SK-N-SH (cell line): ENCODE data around the gene TULP4. TPM values are rescaled to one million over a fixed set of nuclear protein-coding genes. Genes with fewer than 3 reads are reported as not detected.

Source experiments
- CTCF ChIA-PET: fragments of 300-600, 350-600 bp; formaldehyde crosslinking; extraction: SDS; loops from one replicate; lab custom pipeline; 2021; lab: Yijun Ruan, JAX
- POLR2A ChIA-PET: fragments of 350-600 bp; sonication (Branson Sonifier 250); formaldehyde crosslinking; extraction: SDS; loops from one replicate; lab custom pipeline; 2020; ENCODE audit warnings: antibody characterized with exemption, inconsistent platforms; lab: Yijun Ruan, JAX
- DNase-seq: peaks from one replicate; pipeline ENCODE4 v3.0.0; 2012
- H2AFZ ChIP-seq: fragments of 200-600 bp; sonication (generic); 2 replicates; pipeline ENCODE4 v1.8.1; 2016; ENCODE audit warnings: antibody characterized with exemption, mild to moderate bottlenecking, low read depth
- H3F3A ChIP-seq: fragments of 200-600 bp; sonication (generic); replicated peaks from 2 replicates; pipeline ENCODE3; 2016; ENCODE audit warnings: antibody characterized with exemption, mild to moderate bottlenecking; ENCODE audit not compliant: insufficient read depth
- H3K27ac ChIP-seq, 2 experiments: fragments of 200-500 bp in 1 of 2; fragments of 200-600 bp in 1 of 2; sonication (Bioruptor generic) in 1 of 2; sonication (generic), shearing (Covaris generic) in 1 of 2; 2 replicates each; pipeline versions ENCODE4 v1.5.1 to v1.6.1; 2014 to 2016; ENCODE audit warnings: low read depth in 2 of 2, inconsistent platforms in 1 of 2, low read length in 1 of 2, mild to moderate bottlenecking in 1 of 2, mixed read lengths in 1 of 2
- H3K27me3 ChIP-seq: fragments of 200-600 bp; sonication (generic), shearing (Covaris generic); 2 replicates; pipeline ENCODE4 v1.6.1; 2016; ENCODE audit warnings: mixed run types; ENCODE audit not compliant: insufficient read depth
- H3K36me3 ChIP-seq, 2 experiments: fragments of 200-500 bp in 1 of 2; fragments of 200-600 bp in 1 of 2; sonication (Bioruptor generic) in 1 of 2; sonication (generic) in 1 of 2; replicated peaks in 1 of 2; 2 replicates each; pipeline versions ENCODE3 to v1.5.1; 2014 to 2016; ENCODE audit warnings: low read length in 1 of 2, mild to moderate bottlenecking in 1 of 2; ENCODE audit not compliant: insufficient read depth in 2 of 2, control insufficient read depth in 1 of 2
- H3K4me1 ChIP-seq, 2 experiments: fragments of 200-500 bp in 1 of 2; fragments of 200-600 bp in 1 of 2; sonication (Bioruptor generic) in 1 of 2; sonication (generic), shearing (Covaris generic) in 1 of 2; 2 replicates each; pipeline versions ENCODE4 v1.5.1 to v1.6.1; 2014 to 2016; ENCODE audit warnings: low read depth in 1 of 2, low read length in 1 of 2, mixed run types in 1 of 2; ENCODE audit not compliant: insufficient read depth in 2 of 2, control insufficient read depth in 1 of 2
- H3K4me2 ChIP-seq: fragments of 200-600 bp; sonication (generic), shearing (Covaris generic); 2 replicates; pipeline ENCODE4 v1.6.1; 2017; ENCODE audit warnings: mixed run types
- H3K4me3 ChIP-seq, 2 experiments: fragments of 200-500 bp in 1 of 2; fragments of 200-600 bp in 1 of 2; sonication (Bioruptor generic) in 1 of 2; sonication (generic), shearing (Covaris generic) in 1 of 2; 2 replicates each; pipeline versions ENCODE4 v1.5.1 to v1.8.1; 2014 to 2016; ENCODE audit warnings: low read depth in 2 of 2, inconsistent platforms in 1 of 2, low read length in 1 of 2, mild to moderate bottlenecking in 1 of 2, mixed read lengths in 1 of 2, moderate library complexity in 1 of 2
- H3K79me2 ChIP-seq: fragments of 200-600 bp; sonication (generic); 2 replicates; pipeline ENCODE4 v1.8.1; 2017; ENCODE audit warnings: mild to moderate bottlenecking; ENCODE audit not compliant: insufficient read depth
- H3K9ac ChIP-seq: fragments of 200-600 bp; sonication (generic); 2 replicates; pipeline ENCODE4 v1.6.1; 2017; ENCODE audit warnings: mixed run types
- H3K9me2 ChIP-seq: fragments of 200-600 bp; sonication (generic); 2 replicates; pipeline ENCODE4 v1.6.1; 2017; ENCODE audit warnings: mixed run types
- H3K9me3 ChIP-seq: fragments of 200-600 bp; sonication (generic); 2 replicates; pipeline ENCODE4 v1.6.1; 2017; ENCODE audit warnings: mixed run types, mild to moderate bottlenecking, moderate library complexity
- H4K20me1 ChIP-seq: fragments of 200-600 bp; sonication (generic); 2 replicates; pipeline ENCODE4 v1.6.1; 2017; ENCODE audit warnings: mild to moderate bottlenecking, mixed run types; ENCODE audit not compliant: insufficient read depth
- ELF1 ChIP-seq: IDR thresholded peaks from 2 replicates; pipeline ENCODE4 v1.4.0; 2012
- EP300 ChIP-seq, 2 experiments: IDR thresholded peaks; 2 replicates each; pipeline versions ENCODE4 v1.4.0 to v1.6.1; 2012; ENCODE audit warnings: borderline replicate concordance in 1 of 2, low read depth in 1 of 2, low read length in 1 of 2
- FOSL2 ChIP-seq: IDR thresholded peaks from 2 replicates; pipeline ENCODE4 v1.4.0; 2012; ENCODE audit warnings: low read depth, mild to moderate bottlenecking, moderate library complexity, borderline replicate concordance
- FOXJ3 ChIP-seq: sonication (generic); formaldehyde crosslinking; IDR thresholded peaks from 2 replicates; pipeline ENCODE4 v1.5.1; 2020; ENCODE audit warnings: mild to moderate bottlenecking, missing genetic modification reagents
- FOXM1 ChIP-seq: IDR thresholded peaks from 2 replicates; pipeline ENCODE4 v1.4.0; 2012; ENCODE audit warnings: low read depth, mild to moderate bottlenecking
- GABPA ChIP-seq: IDR thresholded peaks from 2 replicates; pipeline ENCODE4 v1.4.0; 2012; ENCODE audit warnings: low read depth, mild to moderate bottlenecking
- GATA2 ChIP-seq: sonication (generic); formaldehyde crosslinking; IDR thresholded peaks from 2 replicates; pipeline ENCODE4 v1.5.0; 2020; ENCODE audit warnings: mild to moderate bottlenecking, missing genetic modification reagents
- JUND ChIP-seq: IDR thresholded peaks from 2 replicates; pipeline ENCODE4 v1.4.0; 2012
- MXI1 ChIP-seq: IDR thresholded peaks from 2 replicates; pipeline ENCODE4 v1.6.1; 2012; ENCODE audit warnings: mild to moderate bottlenecking, low read depth, low read length, improper control_type of control experiment
- NRF1 ChIP-seq: IDR thresholded peaks from 2 replicates; pipeline ENCODE4 v1.6.1; 2012; ENCODE audit warnings: low read depth, mild to moderate bottlenecking, low read length
- RCOR1 ChIP-seq: fragments of 150-350 bp; IDR thresholded peaks from 2 replicates; pipeline ENCODE4 v1.6.1; 2017; ENCODE audit warnings: antibody characterized with exemption, low read length
- RXRA ChIP-seq: IDR thresholded peaks from 2 replicates; pipeline ENCODE4 v1.4.0; 2012; ENCODE audit warnings: low read depth, mild to moderate bottlenecking, borderline replicate concordance
- TAF1 ChIP-seq: IDR thresholded peaks from 2 replicates; pipeline ENCODE4 v1.6.1; 2012; ENCODE audit warnings: low read depth, mild to moderate bottlenecking, low read length, moderate library complexity, borderline replicate concordance
- TEAD4 ChIP-seq: IDR thresholded peaks from 2 replicates; pipeline ENCODE4 v1.4.0; 2012; ENCODE audit warnings: mild to moderate bottlenecking, borderline replicate concordance; ENCODE audit not compliant: insufficient read depth
- USF2 ChIP-seq: fragments of 150-350 bp; IDR thresholded peaks from 2 replicates; pipeline ENCODE4 v1.6.1; 2017; ENCODE audit warnings: antibody characterized with exemption, low read length, low read depth, borderline replicate concordance
- WGBS: methylation state at CpG from one replicate; pipeline ENCODE4 v1.1.6; 2017; ENCODE audit warnings: low lambda C conversion rate; 5-methylcytosine and 5-hydroxymethylcytosine counted together
- polyA plus RNA-seq, 3 experiments: library from polyadenylated mRNA; depleted of rRNA; stranded (reverse); fragments of >200 nt; gene quantifications; 2 replicates each; pipeline ENCODE4 v1.2.3, GENCODE V29; 2012
- TF ChIP-seq, protein P1 (sequence below): IDR thresholded peaks from 2 replicates; pipeline ENCODE4 v1.6.1; 2012; ENCODE audit warnings: mild to moderate bottlenecking, low read depth, low read length, moderate library complexity
- TF ChIP-seq, protein P2 (sequence below): IDR thresholded peaks from 2 replicates; pipeline ENCODE4; 2012
- TF ChIP-seq, protein P3 (sequence below): IDR thresholded peaks from 2 replicates; pipeline ENCODE4 v1.4.0; 2012; ENCODE audit warnings: low read depth, borderline replicate concordance

TULP4 gene
- polyA plus RNA-seq, 1 of the 3 experiments (the other 2 are of a cell fraction): 5.9 TPM

DNA sequence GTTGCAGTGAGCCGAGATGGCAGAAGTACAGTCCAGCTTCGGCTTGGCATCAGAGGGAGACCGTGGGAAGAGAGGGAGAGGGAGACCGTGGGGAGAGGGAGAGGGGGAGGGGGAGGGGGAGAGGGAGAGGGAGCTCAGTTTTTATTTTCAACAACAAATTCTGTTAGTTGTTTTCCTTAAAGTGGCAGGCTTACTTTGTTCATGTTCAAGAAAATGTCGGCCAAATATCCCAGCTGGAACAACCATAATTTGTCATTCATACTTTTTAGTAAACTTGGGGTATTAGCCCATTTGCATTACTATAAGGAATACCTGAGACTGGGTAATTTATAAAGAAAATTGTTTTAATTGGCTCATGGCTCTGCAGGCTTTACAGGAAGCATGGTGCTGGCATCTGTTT lies 2.5 kb upstream of the TULP4 start:
- Histone ChIP-seq H4K20me1 (no peaks in the 10 kb centered on the region), H3K27me3 (no peaks in the 10 kb centered on the region), H3K4me1 (no peaks in the 10 kb centered on the region; a peak in 1 of 4 replicates), H2AFZ (no peak overlapping the region), H3K36me3 (peaks cover 26 to 32% of the 10 kb centered on the region in 2 experiments), H3K9me2 (no peaks in the 10 kb centered on the region), H3K4me3 (no peak overlapping the region), H3K79me2 (peaks cover 11% of the 10 kb centered on the region; the same call in 1 of the 2 replicates), H3K9ac (no peak overlapping the region), H3F3A (no peaks in the 10 kb centered on the region), H3K9me3 (no peaks in the 10 kb centered on the region), H3K27ac (no peak overlapping the region), H3K4me2 (no peak overlapping the region)
- ChIA-PET CTCF (no interaction called here), POLR2A (no interaction called here)
- TF ChIP-seq GABPA (no peak), MXI1 (no peak), TAF1 (no peak), RCOR1 (no peak), ELF1 (no peak), RXRA (no peak), FOXM1 (no peak), USF2 (no peak), FOXJ3 (CRISPR knock-in tag) (no peak), FOSL2 (no peak), NRF1 (no peak)
- TF ChIP-seq, protein P1, sequence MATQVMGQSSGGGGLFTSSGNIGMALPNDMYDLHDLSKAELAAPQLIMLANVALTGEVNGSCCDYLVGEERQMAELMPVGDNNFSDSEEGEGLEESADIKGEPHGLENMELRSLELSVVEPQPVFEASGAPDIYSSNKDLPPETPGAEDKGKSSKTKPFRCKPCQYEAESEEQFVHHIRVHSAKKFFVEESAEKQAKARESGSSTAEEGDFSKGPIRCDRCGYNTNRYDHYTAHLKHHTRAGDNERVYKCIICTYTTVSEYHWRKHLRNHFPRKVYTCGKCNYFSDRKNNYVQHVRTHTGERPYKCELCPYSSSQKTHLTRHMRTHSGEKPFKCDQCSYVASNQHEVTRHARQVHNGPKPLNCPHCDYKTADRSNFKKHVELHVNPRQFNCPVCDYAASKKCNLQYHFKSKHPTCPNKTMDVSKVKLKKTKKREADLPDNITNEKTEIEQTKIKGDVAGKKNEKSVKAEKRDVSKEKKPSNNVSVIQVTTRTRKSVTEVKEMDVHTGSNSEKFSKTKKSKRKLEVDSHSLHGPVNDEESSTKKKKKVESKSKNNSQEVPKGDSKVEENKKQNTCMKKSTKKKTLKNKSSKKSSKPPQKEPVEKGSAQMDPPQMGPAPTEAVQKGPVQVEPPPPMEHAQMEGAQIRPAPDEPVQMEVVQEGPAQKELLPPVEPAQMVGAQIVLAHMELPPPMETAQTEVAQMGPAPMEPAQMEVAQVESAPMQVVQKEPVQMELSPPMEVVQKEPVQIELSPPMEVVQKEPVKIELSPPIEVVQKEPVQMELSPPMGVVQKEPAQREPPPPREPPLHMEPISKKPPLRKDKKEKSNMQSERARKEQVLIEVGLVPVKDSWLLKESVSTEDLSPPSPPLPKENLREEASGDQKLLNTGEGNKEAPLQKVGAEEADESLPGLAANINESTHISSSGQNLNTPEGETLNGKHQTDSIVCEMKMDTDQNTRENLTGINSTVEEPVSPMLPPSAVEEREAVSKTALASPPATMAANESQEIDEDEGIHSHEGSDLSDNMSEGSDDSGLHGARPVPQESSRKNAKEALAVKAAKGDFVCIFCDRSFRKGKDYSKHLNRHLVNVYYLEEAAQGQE: no peak
- TF ChIP-seq, protein P2, sequence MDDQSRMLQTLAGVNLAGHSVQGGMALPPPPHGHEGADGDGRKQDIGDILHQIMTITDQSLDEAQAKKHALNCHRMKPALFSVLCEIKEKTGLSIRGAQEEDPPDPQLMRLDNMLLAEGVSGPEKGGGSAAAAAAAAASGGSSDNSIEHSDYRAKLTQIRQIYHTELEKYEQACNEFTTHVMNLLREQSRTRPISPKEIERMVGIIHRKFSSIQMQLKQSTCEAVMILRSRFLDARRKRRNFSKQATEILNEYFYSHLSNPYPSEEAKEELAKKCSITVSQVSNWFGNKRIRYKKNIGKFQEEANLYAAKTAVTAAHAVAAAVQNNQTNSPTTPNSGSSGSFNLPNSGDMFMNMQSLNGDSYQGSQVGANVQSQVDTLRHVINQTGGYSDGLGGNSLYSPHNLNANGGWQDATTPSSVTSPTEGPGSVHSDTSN: no peak
- no peak for DNase-seq
- WGBS: 89% methylated on average over 5 of the region's 5 CpGs

- no peak for DNase-seq
- CTCF ChIA-PET: no interaction called here
- H3K79me2 ChIP-seq: peaks cover 17% of the 10 kb centered on the region; the same call in 1 of the 2 replicates
- POLR2A ChIA-PET: no interaction called here
- H4K20me1 ChIP-seq: no peaks in the 10 kb centered on the region
- H2AFZ ChIP-seq: no peak overlapping the region
- H3K27ac ChIP-seq: no peak overlapping the region
- H3F3A ChIP-seq: no peaks in the 10 kb centered on the region
- H3K9ac ChIP-seq: no peak overlapping the region
- peaks cover 26 to 38% of the 10 kb centered on the region in 2 experiments for H3K36me3 ChIP-seq
- H3K4me3 ChIP-seq: no peak overlapping the region
- no peak overlapping the region for H3K4me2 ChIP-seq
- no peaks in the 10 kb centered on the region for H3K9me3 ChIP-seq
- no peaks in the 10 kb centered on the region for H3K27me3 ChIP-seq
- H3K4me1 ChIP-seq: no peaks in the 10 kb centered on the region; a peak in 1 of 4 replicates
- 71% methylated on average over 8 of the region's 8 CpGs for WGBS
- H3K9me2 ChIP-seq: no peaks in the 10 kb centered on the region
- TF ChIP-seq, protein P3, sequence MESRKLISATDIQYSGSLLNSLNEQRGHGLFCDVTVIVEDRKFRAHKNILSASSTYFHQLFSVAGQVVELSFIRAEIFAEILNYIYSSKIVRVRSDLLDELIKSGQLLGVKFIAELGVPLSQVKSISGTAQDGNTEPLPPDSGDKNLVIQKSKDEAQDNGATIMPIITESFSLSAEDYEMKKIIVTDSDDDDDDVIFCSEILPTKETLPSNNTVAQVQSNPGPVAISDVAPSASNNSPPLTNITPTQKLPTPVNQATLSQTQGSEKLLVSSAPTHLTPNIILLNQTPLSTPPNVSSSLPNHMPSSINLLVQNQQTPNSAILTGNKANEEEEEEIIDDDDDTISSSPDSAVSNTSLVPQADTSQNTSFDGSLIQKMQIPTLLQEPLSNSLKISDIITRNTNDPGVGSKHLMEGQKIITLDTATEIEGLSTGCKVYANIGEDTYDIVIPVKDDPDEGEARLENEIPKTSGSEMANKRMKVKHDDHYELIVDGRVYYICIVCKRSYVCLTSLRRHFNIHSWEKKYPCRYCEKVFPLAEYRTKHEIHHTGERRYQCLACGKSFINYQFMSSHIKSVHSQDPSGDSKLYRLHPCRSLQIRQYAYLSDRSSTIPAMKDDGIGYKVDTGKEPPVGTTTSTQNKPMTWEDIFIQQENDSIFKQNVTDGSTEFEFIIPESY: no peak
- TF ChIP-seq GATA2 (CRISPR knock-in tag) (no peak), JUND (no peak), EP300 (IDR thresholded peaks at IDR 0.05; ENCODE audit: borderline replicate concordance in 1 of 2, low read depth in 1 of 2, low read length in 1 of 2) (no peak), MXI1 (no peak), TEAD4 (no peak), GABPA (no peak)
These were observed 1.1 kb upstream of the TULP4 start for GRCh38 chr6:158311193-158311592.
